ENCODE data around the gene FRMD4A. TPM values are rescaled to one million over a fixed set of nuclear protein-coding genes. Genes with fewer than 3 reads are reported as not detected.

FRMD4A gene
- polyA plus RNA-seq, 1 of the 3 experiments (the other 2 are of a cell fraction): 37.7 TPM

- no peaks in the 10 kb centered on the region for H3K9me2 ChIP-seq
- H3K4me2 ChIP-seq: no peak overlapping the region
- CTCF ChIA-PET: interaction anchor here (0.6 to 1.0 kb wide), 3 partner anchors 9 to 16 kb away, joined by 3 read pairs; no protein-coding TSS in a partner anchor
- H3K4me3 ChIP-seq (ENCODE audit: low read depth in 2 of 2, low read length in 1 of 2): no peak overlapping the region
- no peaks in the 10 kb centered on the region for H3K9me3 ChIP-seq
- no peak overlapping the region for H2AFZ ChIP-seq (ENCODE audit: low read depth)
- POLR2A ChIA-PET: no interaction called here
- H3K4me1 ChIP-seq (ENCODE audit: control insufficient read depth in 1 of 2, insufficient read depth in 2 of 2, low read depth in 1 of 2, low read length in 1 of 2): peaks cover 0 to 5% of the 10 kb centered on the region in 2 experiments; a peak in 1 of 4 replicates
- H3K79me2 ChIP-seq (ENCODE audit: insufficient read depth): peaks cover 79% of the 10 kb centered on the region
- TF ChIP-seq CHD2 (IDR thresholded peaks at IDR 0.05; ENCODE audit: low read length, partially characterized antibody) (no peak), PBX3 (IDR thresholded peaks at IDR 0.05) (no peak)
- H3K36me3 ChIP-seq (replicated peaks in 1 of 2; ENCODE audit: control insufficient read depth in 1 of 2, insufficient read depth in 2 of 2, low read length in 1 of 2): peaks cover 4 to 5% of the 10 kb centered on the region in 2 experiments
- peaks cover 7% of the 10 kb centered on the region; the same call in 1 of the 2 replicates for H4K20me1 ChIP-seq (ENCODE audit: insufficient read depth)
- H3K27me3 ChIP-seq (ENCODE audit: insufficient read depth): no peaks in the 10 kb centered on the region
- no peaks in the 10 kb centered on the region for H3F3A ChIP-seq (replicated peaks; ENCODE audit: insufficient read depth)
- WGBS (ENCODE audit: low lambda C conversion rate): 90% methylated on average over 8 of the region's 8 CpGs
- no peak overlapping the region for H3K27ac ChIP-seq (ENCODE audit: low read depth in 2 of 2, low read length in 1 of 2)
- DNase-seq: no peak
- no peak overlapping the region for H3K9ac ChIP-seq
Observed at GRCh38 chr10:13801156-13801906, 529.4 kb downstream of the FRMD4A start.

GRCh38 chr10:13797164-13797563 is 533.6 kb downstream of the FRMD4A start:
- no peaks in the 10 kb centered on the region for H3K9me2 ChIP-seq
- H3K4me1 ChIP-seq (ENCODE audit: control insufficient read depth in 1 of 2, insufficient read depth in 2 of 2, low read depth in 1 of 2, low read length in 1 of 2): peaks cover 6 to 9% of the 10 kb centered on the region in 2 experiments; a peak in 3 of 4 replicates
- H3K4me2 ChIP-seq: no peak overlapping the region
- peaks cover 31 to 33% of the 10 kb centered on the region in 2 experiments for H3K36me3 ChIP-seq (replicated peaks in 1 of 2; ENCODE audit: control insufficient read depth in 1 of 2, insufficient read depth in 2 of 2, low read length in 1 of 2)
- DNase-seq: no peak
- H3K9ac ChIP-seq: no peak overlapping the region
- H3K27me3 ChIP-seq (ENCODE audit: insufficient read depth): no peaks in the 10 kb centered on the region
- H3K9me3 ChIP-seq: no peaks in the 10 kb centered on the region
- no peak overlapping the region for H3K27ac ChIP-seq (ENCODE audit: low read depth in 2 of 2, low read length in 1 of 2)
- 0 out of 2 replicates have a peak, but pooled peaks cover 2% of the 10 kb centered on the region for H4K20me1 ChIP-seq (ENCODE audit: insufficient read depth)
- no peak overlapping the region for H3K4me3 ChIP-seq (ENCODE audit: low read depth in 2 of 2, low read length in 1 of 2)
- POLR2A ChIA-PET: no interaction called here
- peaks cover 3% of the 10 kb centered on the region for H3F3A ChIP-seq (replicated peaks; ENCODE audit: insufficient read depth)
- CTCF ChIA-PET: interaction anchor here (1.3 kb wide), 1 partner anchor 400 kb away, joined by 3 read pairs; no protein-coding TSS in a partner anchor
- 93% methylated on average over 8 of the region's 9 CpGs for WGBS (ENCODE audit: low lambda C conversion rate)
- no peak overlapping the region for H2AFZ ChIP-seq (ENCODE audit: low read depth)
- no peak for TF ChIP-seq FOXJ3 (CRISPR knock-in tag; IDR thresholded peaks at IDR 0.05)
- TF ChIP-seq SMC3 (IDR thresholded peaks at IDR 0.05; ENCODE audit: low read depth, low read length): no peak
- no peak for TF ChIP-seq TCF12 (IDR thresholded peaks at IDR 0.05)
- no peak for TF ChIP-seq JUND (IDR thresholded peaks at IDR 0.05)
- TF ChIP-seq USF2 (IDR thresholded peaks at IDR 0.05; ENCODE audit: borderline replicate concordance, low read depth, low read length): no peak
- no peak for TF ChIP-seq RAD21 (IDR thresholded peaks at IDR 0.05; ENCODE audit: low read length)
- no peak for TF ChIP-seq NRF1 (IDR thresholded peaks at IDR 0.05; ENCODE audit: low read depth, low read length)
- TF ChIP-seq YY1 (IDR thresholded peaks at IDR 0.05; ENCODE audit: low read depth): no peak
- no peak for TF ChIP-seq RCOR1 (IDR thresholded peaks at IDR 0.05; ENCODE audit: low read length)
- TF ChIP-seq ZBTB33 (IDR thresholded peaks at IDR 0.05; ENCODE audit: borderline replicate concordance, low read depth): no peak
- no peak for TF ChIP-seq POLR2AphosphoS5 (IDR thresholded peaks at IDR 0.05; ENCODE audit: low read depth, low read length)
- TF ChIP-seq MAX (IDR thresholded peaks at IDR 0.05; ENCODE audit: low read depth): no peak
- no peak for TF ChIP-seq PBX3 (IDR thresholded peaks at IDR 0.05)
- TF ChIP-seq CTCF (IDR thresholded peaks at IDR 0.05): no peak
- TF ChIP-seq USF1 (IDR thresholded peaks at IDR 0.05; ENCODE audit: borderline replicate concordance, low read depth): no peak
- TF ChIP-seq MXI1 (IDR thresholded peaks at IDR 0.05; ENCODE audit: low read depth, low read length): no peak
- TF ChIP-seq TAF1 (IDR thresholded peaks at IDR 0.05; ENCODE audit: borderline replicate concordance, low read depth, low read length): no peak
- TF ChIP-seq ELF1 (IDR thresholded peaks at IDR 0.05): no peak
- peaks cover 45% of the 10 kb centered on the region for H3K79me2 ChIP-seq (ENCODE audit: insufficient read depth)
